ENCODE measurements around the gene ADAMTS20. TPM values are rescaled to one million over a fixed set of nuclear protein-coding genes. Genes with fewer than 3 reads are reported as not detected.

ADAMTS20 gene
- total RNA-seq, 4 donors from 2014 or later: not detected

- H3K4me3 ChIP-seq: no peak overlapping the region
- H3K4me1 ChIP-seq: no peaks in the 10 kb centered on the region
- no peak for DNase-seq
- H3K36me3 ChIP-seq: no peaks in the 10 kb centered on the region
- TF ChIP-seq CTCF (IDR thresholded peaks at IDR 0.05) (no peak), POLR2A (IDR thresholded peaks at IDR 0.05) (no peak)
- no peak overlapping the region for H3K27ac ChIP-seq
- H3K27me3 ChIP-seq: no peaks in the 10 kb centered on the region
- no peaks in the 10 kb centered on the region for H3K9me3 ChIP-seq
Observed at GRCh38 chr12:43312991-43313505, 239.0 kb downstream of the ADAMTS20 start.

DNA sequence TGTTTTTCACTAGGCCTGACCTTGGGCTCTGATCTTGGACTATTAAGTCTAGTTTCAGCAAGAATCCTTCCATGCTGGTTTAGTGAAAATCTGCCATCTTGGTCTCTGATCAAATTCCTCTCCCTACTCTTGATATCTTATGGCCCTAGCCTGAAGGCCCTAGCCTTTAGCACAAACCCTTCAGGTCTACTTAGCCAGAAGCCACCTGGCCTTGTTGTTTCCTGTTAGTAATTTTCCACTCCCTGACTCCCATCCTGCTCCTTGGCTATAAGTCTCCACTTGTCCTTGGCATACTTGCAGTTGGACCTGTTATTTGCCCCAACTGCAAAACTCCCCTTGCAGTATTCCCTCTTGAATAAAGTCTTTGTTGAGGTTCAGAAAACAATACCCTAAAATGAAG is 241.4 kb downstream of the ADAMTS20 start:
- no peak overlapping the region for H3K4me3 ChIP-seq
- no peaks in the 10 kb centered on the region for H3K36me3 ChIP-seq
- TF ChIP-seq CTCF (IDR thresholded peaks at IDR 0.05) (no peak), POLR2A (IDR thresholded peaks at IDR 0.05) (no peak)
- no peak overlapping the region for H3K27ac ChIP-seq
- H3K4me1 ChIP-seq: no peaks in the 10 kb centered on the region
- no peak for DNase-seq
- H3K9me3 ChIP-seq: no peaks in the 10 kb centered on the region
- no peaks in the 10 kb centered on the region for H3K27me3 ChIP-seq

DNA sequence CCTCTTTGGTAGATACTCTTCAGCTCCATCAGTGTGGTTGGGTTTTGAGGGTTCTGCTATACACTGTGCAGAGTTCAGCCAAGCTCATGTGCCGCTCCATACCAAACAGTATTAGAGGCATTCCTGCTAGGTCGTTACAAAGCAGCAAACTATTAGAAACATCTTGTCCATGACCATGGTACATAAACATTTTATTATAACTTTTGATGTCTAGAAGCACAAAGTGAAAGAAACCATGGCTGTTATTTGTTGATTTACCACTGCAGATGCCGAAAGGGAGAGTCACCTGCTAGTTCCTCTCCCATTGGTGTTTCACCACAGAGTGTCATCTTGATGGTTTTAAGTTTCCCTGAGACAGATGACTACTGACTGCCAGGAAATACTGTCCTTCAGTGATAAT is 242.0 kb downstream of the ADAMTS20 start:
- no peaks in the 10 kb centered on the region for H3K9me3 ChIP-seq
- TF ChIP-seq POLR2A (IDR thresholded peaks at IDR 0.05): no peak
- no peak for TF ChIP-seq CTCF (IDR thresholded peaks at IDR 0.05)
- H3K27me3 ChIP-seq: no peaks in the 10 kb centered on the region
- no peak for DNase-seq
- H3K4me1 ChIP-seq: no peaks in the 10 kb centered on the region
- H3K4me3 ChIP-seq: no peak overlapping the region
- no peak overlapping the region for H3K27ac ChIP-seq
- no peaks in the 10 kb centered on the region for H3K36me3 ChIP-seq

DNA sequence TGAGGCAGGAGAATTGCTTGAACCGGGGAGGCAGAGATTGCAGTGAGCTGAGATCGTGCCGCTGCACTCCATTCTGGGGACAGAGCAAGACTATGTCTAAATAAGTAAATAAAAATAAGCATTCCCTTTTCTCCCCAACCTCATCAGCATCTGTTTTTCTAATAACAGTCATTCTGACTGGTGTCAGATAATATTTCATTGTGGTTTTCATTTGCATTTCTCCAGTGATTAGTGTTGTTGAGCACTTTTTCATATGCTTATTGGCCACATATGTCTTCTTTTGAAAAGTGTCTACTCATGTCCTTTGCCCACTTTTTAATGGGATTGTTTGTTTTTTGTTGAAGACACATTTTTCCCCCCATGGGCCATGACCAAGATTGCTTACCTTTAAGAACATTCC is 243.2 kb downstream of the ADAMTS20 start:
- no peaks in the 10 kb centered on the region for H3K4me1 ChIP-seq
- no peaks in the 10 kb centered on the region for H3K9me3 ChIP-seq
- H3K36me3 ChIP-seq: no peaks in the 10 kb centered on the region
- no peak for TF ChIP-seq POLR2A (IDR thresholded peaks at IDR 0.05)
- TF ChIP-seq CTCF (IDR thresholded peaks at IDR 0.05): no peak
- H3K27me3 ChIP-seq: no peaks in the 10 kb centered on the region
- no peak overlapping the region for H3K27ac ChIP-seq
- no peak overlapping the region for H3K4me3 ChIP-seq
- no peak for DNase-seq

DNA sequence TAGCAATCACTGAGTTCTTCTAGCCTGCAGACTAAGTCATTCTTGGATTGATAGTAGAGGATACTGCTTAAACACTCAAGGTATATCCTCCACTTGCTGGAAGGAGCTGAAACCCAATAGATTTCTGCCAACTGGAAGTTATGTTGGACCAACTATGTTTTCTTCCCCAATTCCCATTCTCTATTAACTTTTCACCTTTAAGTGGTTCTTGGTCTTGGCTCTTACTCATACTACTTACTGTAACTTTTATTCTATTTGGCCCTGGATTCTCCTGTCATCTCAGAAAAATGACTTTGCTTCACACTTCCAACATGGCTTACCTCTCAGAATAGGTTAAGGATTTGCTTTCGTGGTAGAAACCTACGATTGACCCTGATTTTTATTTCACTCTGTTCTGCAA is 244.9 kb downstream of the ADAMTS20 start:
- Histone ChIP-seq H3K36me3 (no peaks in the 10 kb centered on the region), H3K9me3 (no peaks in the 10 kb centered on the region), H3K27ac (no peak overlapping the region), H3K4me3 (no peak overlapping the region), H3K4me1 (no peaks in the 10 kb centered on the region), H3K27me3 (no peaks in the 10 kb centered on the region)
- no peak for DNase-seq
- no peak for TF ChIP-seq POLR2A (IDR thresholded peaks at IDR 0.05)
- TF ChIP-seq CTCF (IDR thresholded peaks at IDR 0.05): no peak

- Histone ChIP-seq H3K27me3 (no peaks in the 10 kb centered on the region), H3K9me3 (no peaks in the 10 kb centered on the region), H3K36me3 (no peaks in the 10 kb centered on the region), H3K4me3 (no peak overlapping the region), H3K4me1 (no peaks in the 10 kb centered on the region), H3K27ac (no peak overlapping the region)
- TF ChIP-seq CTCF (IDR thresholded peaks at IDR 0.05): no peak
- no peak for TF ChIP-seq POLR2A (IDR thresholded peaks at IDR 0.05)
- DNase-seq: no peak
Observed at GRCh38 chr12:43306066-43306465, 245.9 kb downstream of the ADAMTS20 start.

Measured in Peyer's patch (tissue), 4 donors.